ENCODE results near the gene RAB3IP. TPM values are rescaled to one million over a fixed set of nuclear protein-coding genes. Genes with fewer than 3 reads are reported as not detected.

RAB3IP gene
- total RNA-seq, 1 experiment from 2014 or later: 82.5 TPM

GRCh38 chr12:69824966-69825560, 86.4 kb downstream of the RAB3IP start, which contains the start of gene MYRFL:
Gene MYRFL (plus strand): TSS chr12:69825227. CDS start chr12:69825518, 291 bp downstream.
- Mint-ChIP-seq H3K4me1 (ENCODE audit: low read depth, unreplicated experiment) (no peaks in the 10 kb centered on the region), H3K27ac (ENCODE audit: unreplicated experiment) (no peak within 1 kb of the TSS), H3K27me3 (ENCODE audit: insufficient read depth, unreplicated experiment) (no peaks in the 10 kb centered on the region), H3K4me3 (ENCODE audit: unreplicated experiment) (no peak within 1 kb of the TSS), H3K36me3 (ENCODE audit: insufficient read depth, unreplicated experiment) (peaks cover 10% of the 10 kb centered on the region), H3K9me3 (ENCODE audit: unreplicated experiment) (no peaks in the 10 kb centered on the region)
- ChIA-PET POLR2A (no interaction called here), CTCF (no interaction called here)
- H3K9me3 ChIP-seq: no peaks in the 10 kb centered on the region; the same call in 1 of the 2 replicates
- no peak for DNase-seq
- BruUV-seq (replicated peaks): no TSS peak
- no peak for TF ChIP-seq CTCF (IDR thresholded peaks at IDR 0.05; ENCODE audit: insufficient read depth in 1 of 2, low read depth in 1 of 2, low read length in 1 of 2, severe bottlenecking in 1 of 2, unreplicated experiment in 1 of 2)
- no peaks in the 10 kb centered on the region for H3K4me1 ChIP-seq
- intact Hi-C loops (cut with micrococcal nuclease; ENCODE audit: unreplicated experiment): no loop called here
- H3K36me3 ChIP-seq (ENCODE audit: control insufficient read depth, insufficient read depth, low read length): no peaks in the 10 kb centered on the region
- no peaks in the 10 kb centered on the region for H3K27me3 ChIP-seq (replicated peaks; ENCODE audit: control insufficient read depth, insufficient read depth, low read length)
- H3K4me3 ChIP-seq (ENCODE audit: low read depth, low read length): no peak within 1 kb of the TSS

- no peaks in the 10 kb centered on the region for H3K36me3 ChIP-seq (ENCODE audit: control insufficient read depth, insufficient read depth, low read length)
- CTCF ChIA-PET: no interaction called here
- H3K27me3 Mint-ChIP-seq (ENCODE audit: insufficient read depth, unreplicated experiment): peaks cover 5% of the 10 kb centered on the region
- H3K36me3 Mint-ChIP-seq (ENCODE audit: insufficient read depth, unreplicated experiment): no peaks in the 10 kb centered on the region
- H3K9me3 Mint-ChIP-seq (ENCODE audit: unreplicated experiment): no peaks in the 10 kb centered on the region
- intact Hi-C loops (cut with micrococcal nuclease; ENCODE audit: unreplicated experiment): no loop called here
- no peak for TF ChIP-seq CTCF (IDR thresholded peaks at IDR 0.05; ENCODE audit: insufficient read depth in 1 of 2, low read depth in 1 of 2, low read length in 1 of 2, severe bottlenecking in 1 of 2, unreplicated experiment in 1 of 2)
- H3K4me3 ChIP-seq (ENCODE audit: low read depth, low read length): no peak overlapping the region
- H3K4me1 Mint-ChIP-seq (ENCODE audit: low read depth, unreplicated experiment): no peaks in the 10 kb centered on the region
- POLR2A ChIA-PET: no interaction called here
- H3K27ac Mint-ChIP-seq (ENCODE audit: unreplicated experiment): no peak overlapping the region
- no peaks in the 10 kb centered on the region for H3K4me1 ChIP-seq
- H3K27me3 ChIP-seq (replicated peaks; ENCODE audit: control insufficient read depth, insufficient read depth, low read length): no peaks in the 10 kb centered on the region
- no peaks in the 10 kb centered on the region; the same call in 1 of the 2 replicates for H3K9me3 ChIP-seq
- no peak overlapping the region for H3K4me3 Mint-ChIP-seq (ENCODE audit: unreplicated experiment)
- DNase-seq: no peak
- no TSS peak for BruUV-seq (replicated peaks)
Observed at GRCh38 chr12:69828897-69829296, 90.2 kb downstream of the RAB3IP start.

- H3K9me3 Mint-ChIP-seq (ENCODE audit: unreplicated experiment): no peaks in the 10 kb centered on the region
- H3K4me3 Mint-ChIP-seq (ENCODE audit: unreplicated experiment): no peak overlapping the region
- peaks cover 5% of the 10 kb centered on the region for H3K27me3 Mint-ChIP-seq (ENCODE audit: insufficient read depth, unreplicated experiment)
- DNase-seq: no peak
- no TSS peak for BruUV-seq (replicated peaks)
- Histone ChIP-seq H3K27me3 (replicated peaks; ENCODE audit: control insufficient read depth, insufficient read depth, low read length) (no peaks in the 10 kb centered on the region), H3K4me1 (peaks cover 7% of the 10 kb centered on the region), H3K9me3 (no peaks in the 10 kb centered on the region), H3K36me3 (ENCODE audit: control insufficient read depth, insufficient read depth, low read length) (no peaks in the 10 kb centered on the region), H3K4me3 (ENCODE audit: low read depth, low read length) (no peak overlapping the region)
- no peaks in the 10 kb centered on the region for H3K36me3 Mint-ChIP-seq (ENCODE audit: insufficient read depth, unreplicated experiment)
- H3K27ac Mint-ChIP-seq (ENCODE audit: unreplicated experiment): no peak overlapping the region
- TF ChIP-seq CTCF (IDR thresholded peaks at IDR 0.05; ENCODE audit: insufficient read depth in 1 of 2, low read depth in 1 of 2, low read length in 1 of 2, severe bottlenecking in 1 of 2, unreplicated experiment in 1 of 2): no peak
- no peaks in the 10 kb centered on the region for H3K4me1 Mint-ChIP-seq (ENCODE audit: low read depth, unreplicated experiment)
- intact Hi-C loops (cut with micrococcal nuclease; ENCODE audit: unreplicated experiment): no loop called here
- ChIA-PET CTCF (interaction anchor here (0.5 to 0.7 kb wide), 4 partner anchors 37 to 923 kb away, joined by 3 to 12 read pairs (median 6); no protein-coding TSS in a partner anchor), POLR2A (no interaction called here)
Observed at GRCh38 chr12:69833696-69834095, 95.0 kb downstream of the RAB3IP start.

Data from Caco-2 (cell line).